ENCODE data around the gene LAMB4. TPM values are rescaled to one million over a fixed set of nuclear protein-coding genes. Genes with fewer than 3 reads are reported as not detected.

Gene LAMB4
- polyA plus RNA-seq, 1 of the 3 experiments (the other 2 are of a cell fraction) = 0.36 TPM

GRCh38 chr7:107996072-107996882, 133.9 kb downstream of the LAMB4 start (continued):
- TF ChIP-seq USF2 (IDR thresholded peaks at IDR 0.05; ENCODE audit: borderline replicate concordance, low read depth, low read length) (no peak), SMC3 (IDR thresholded peaks at IDR 0.05; ENCODE audit: low read depth, low read length) (no peak), ZBTB33 (IDR thresholded peaks at IDR 0.05; ENCODE audit: borderline replicate concordance, low read depth) (no peak), YY1 (IDR thresholded peaks at IDR 0.05; ENCODE audit: low read depth) (no peak), NFIC (IDR thresholded peaks at IDR 0.05; ENCODE audit: borderline replicate concordance) (no peak), TCF12 (IDR thresholded peaks at IDR 0.05) (peak; percentile 67), JUND (IDR thresholded peaks at IDR 0.05) (peak; percentile 36; the same call in 1 of the 2 replicates), TAF1 (IDR thresholded peaks at IDR 0.05; ENCODE audit: borderline replicate concordance, low read depth, low read length) (no peak), GATA2 (CRISPR knock-in tag; IDR thresholded peaks at IDR 0.05) (peak; percentile 64), RFX5 (IDR thresholded peaks at IDR 0.05; ENCODE audit: low read length) (no peak), FOXM1 (IDR thresholded peaks at IDR 0.05; ENCODE audit: low read depth) (no peak; the same call in 1 of the 2 replicates)

- H3K4me1 ChIP-seq (ENCODE audit: control insufficient read depth in 1 of 2, insufficient read depth in 2 of 2, low read depth in 1 of 2, low read length in 1 of 2) = peaks cover 56 to 65% of the 10 kb centered on the region in 2 experiments
- peaks cover 71% of the 10 kb centered on the region for H3F3A ChIP-seq (replicated peaks; ENCODE audit: insufficient read depth)
- ChIA-PET CTCF (interaction anchor here (0.7 to 5.5 kb wide), 8 partner anchors 10 to 151 kb away, joined by 3 to 27 read pairs (median 4); no protein-coding TSS in a partner anchor), POLR2A (no interaction called here)
- H3K79me2 ChIP-seq (ENCODE audit: insufficient read depth) = peaks cover 62% of the 10 kb centered on the region
- no peak overlapping the region for H2AFZ ChIP-seq (ENCODE audit: low read depth)
- no peaks in the 10 kb centered on the region for H3K9me2 ChIP-seq
- WGBS (ENCODE audit: low lambda C conversion rate) = 7% methylated on average over 6 of the region's 6 CpGs
- H3K27me3 ChIP-seq (ENCODE audit: insufficient read depth) = no peaks in the 10 kb centered on the region
- peak overlapping the region; percentile 93 for H3K27ac ChIP-seq (ENCODE audit: low read depth in 2 of 2, low read length in 1 of 2)
- H3K36me3 ChIP-seq (replicated peaks in 1 of 2; ENCODE audit: control insufficient read depth in 1 of 2, insufficient read depth in 2 of 2, low read length in 1 of 2) = peaks cover 70 to 79% of the 10 kb centered on the region in 2 experiments
- H3K9me3 ChIP-seq = no peaks in the 10 kb centered on the region
- H3K9ac ChIP-seq = peak overlapping the region; percentile 44; the same call in 1 of the 2 replicates
- H3K4me3 ChIP-seq (ENCODE audit: low read depth in 2 of 2, low read length in 1 of 2) = 0 out of 4 replicates have a peak overlapping the region, but pooled peaks of 1 of the 2 experiments have one; percentile 1
- H3K4me2 ChIP-seq = peak overlapping the region; percentile 72
- peaks cover 6% of the 10 kb centered on the region; the same call in 1 of the 2 replicates for H4K20me1 ChIP-seq (ENCODE audit: insufficient read depth)
- peak; percentile 50 for DNase-seq
- TF ChIP-seq USF2 (IDR thresholded peaks at IDR 0.05; ENCODE audit: borderline replicate concordance, low read depth, low read length) (no peak), EP300 (IDR thresholded peaks at IDR 0.05; ENCODE audit: borderline replicate concordance in 1 of 2, low read depth in 1 of 2, low read length in 1 of 2) (peak; percentile 36 to 67; a peak in 3 of 4 replicates), TEAD4 (IDR thresholded peaks at IDR 0.05; ENCODE audit: borderline replicate concordance, insufficient read depth) (peak; percentile 77; the same call in 1 of the 2 replicates), JUND (IDR thresholded peaks at IDR 0.05) (peak; percentile 67; the same call in 1 of the 2 replicates), SIN3A (IDR thresholded peaks at IDR 0.05; ENCODE audit: borderline replicate concordance, low read depth, low read length) (0 out of 2 replicates have a peak, but pooled peaks have one; percentile 61), PBX3 (IDR thresholded peaks at IDR 0.05) (peak; percentile 93), ELF1 (IDR thresholded peaks at IDR 0.05) (0 out of 2 replicates have a peak, but pooled peaks have one; percentile 11), RCOR1 (IDR thresholded peaks at IDR 0.05; ENCODE audit: low read length) (peak; percentile 60), MAX (IDR thresholded peaks at IDR 0.05; ENCODE audit: low read depth) (0 out of 2 replicates have a peak, but pooled peaks have one; percentile 4), IRF3 (IDR thresholded peaks at IDR 0.05; ENCODE audit: low read depth, low read length) (no peak), RXRA (IDR thresholded peaks at IDR 0.05; ENCODE audit: borderline replicate concordance, low read depth) (peak; percentile 73; the same call in 1 of the 2 replicates), POLR2AphosphoS5 (IDR thresholded peaks at IDR 0.05; ENCODE audit: low read depth, low read length) (peak; percentile 54), RFX5 (IDR thresholded peaks at IDR 0.05; ENCODE audit: low read length) (no peak)
Observed at GRCh38 chr7:107995184-107996071, 134.7 kb downstream of the LAMB4 start.
